Omental fat pad (tissue), 4 donors: ENCODE data around the gene ALG14. TPM values are rescaled to one million over a fixed set of nuclear protein-coding genes. Genes with fewer than 3 reads are reported as not detected.

Source experiments
- ATAC-seq: fragments of 150-250 bp; one replicate; pipeline ENCODE4 v1.9.1; 2016; ENCODE audit warnings: mild to moderate bottlenecking, moderate library complexity; ENCODE audit not compliant: low FRiP score
- DNase-seq: peaks from one replicate; pipeline ENCODE4 v3.0.0-alpha.2; 2019; ENCODE audit warnings: low spot score
- CTCF ChIP-seq, 3 donors: fragments of 450-650 bp; IDR thresholded peaks; one replicate each; pipeline ENCODE4 v1.5.1; 2016 to 2017; ENCODE audit warnings: antibody characterized with exemption in 3 of 3, mild to moderate bottlenecking in 3 of 3, moderate library complexity in 2 of 3
- total RNA-seq, 4 donors: library from RNA; depleted of rRNA; stranded (reverse); fragments of >200 nt; gene quantifications; one replicate each; pipeline ENCODE4 v1.1.0, GENCODE V29; 2016

Gene ALG14
- total RNA-seq, 4 donors from 2014 or later: 0.79 to 2.8 (median 1.4) TPM

GRCh38 chr1:95042286-95042685 is 30.5 kb downstream of the ALG14 start:
- ATAC-seq (peak; percentile 71), DNase-seq (no peak)
- no peak for TF ChIP-seq CTCF (IDR thresholded peaks at IDR 0.05)

- DNase-seq: no peak
- peak; percentile 62 for ATAC-seq
- peak in 2 of 3 donors; percentile 26 to 27 for TF ChIP-seq CTCF (IDR thresholded peaks at IDR 0.05)
These were observed 31.1 kb downstream of the ALG14 start for GRCh38 chr1:95041491-95042165.

- no peak for TF ChIP-seq CTCF (IDR thresholded peaks at IDR 0.05)
- DNase-seq: no peak
- no peak for ATAC-seq
These were observed 32.7 kb downstream of the ALG14 start for GRCh38 chr1:95040032-95040525.

GRCh38 chr1:95039360-95040031 is 33.3 kb downstream of the ALG14 start:
- TF ChIP-seq CTCF (IDR thresholded peaks at IDR 0.05): no peak
- DNase-seq (no peak), ATAC-seq (no peak)

- no peak for TF ChIP-seq CTCF (IDR thresholded peaks at IDR 0.05)
- DNase-seq (no peak), ATAC-seq (no peak)
These were observed 37.2 kb downstream of the ALG14 start for GRCh38 chr1:95035536-95035935.

- no peak for ATAC-seq
- no peak for DNase-seq
- no peak for TF ChIP-seq CTCF (IDR thresholded peaks at IDR 0.05)
These were observed 38.2 kb downstream of the ALG14 start for GRCh38 chr1:95034506-95034905.

GRCh38 chr1:95033843-95034242 is 38.9 kb downstream of the ALG14 start:
- ATAC-seq (no peak), DNase-seq (no peak)
- TF ChIP-seq CTCF (IDR thresholded peaks at IDR 0.05): no peak
